Measurements from ENCODE around the gene MIF4GD. TPM values are rescaled to one million over a fixed set of nuclear protein-coding genes. Genes with fewer than 3 reads are reported as not detected.
"Not testable (repeated sequence)": the region's sequence is repeated elsewhere in the genome, so short reads cannot be mapped to it uniquely, and the experiment has no call there.

The MIF4GD gene
- total RNA-seq, 1 donor from 2014 or later, result 16.3 TPM

GRCh38 chr17:75288770-75289114 is 17.7 kb upstream of the MIF4GD start:
- peak; percentile 18 for DNase-seq (ENCODE audit: low read depth)

- DNase-seq (ENCODE audit: low read depth), result no peak
Measured at GRCh38 chr17:75288359-75288758, 17.3 kb upstream of the MIF4GD start.

DNA sequence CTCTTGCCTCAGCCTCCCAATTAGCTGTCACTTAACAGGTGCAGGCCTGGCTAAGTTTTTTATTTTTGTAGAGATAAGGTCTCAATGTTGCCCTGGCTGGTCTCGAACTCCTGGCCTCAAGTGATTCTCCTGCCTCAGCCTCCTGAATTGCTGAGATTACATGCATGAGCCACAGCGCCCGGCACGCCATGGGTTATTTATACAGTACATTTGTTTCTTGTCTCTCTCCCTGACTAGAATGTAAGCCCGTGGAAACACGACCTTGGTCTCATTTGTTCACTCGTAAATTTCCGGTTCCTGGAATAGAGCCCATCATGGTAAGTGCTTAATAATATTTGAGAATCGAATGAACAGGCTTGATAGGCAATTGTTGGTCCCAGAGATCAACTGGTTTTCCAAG is 16.2 kb upstream of the MIF4GD start:
- DNase-seq (ENCODE audit: low read depth), result no peak

DNA sequence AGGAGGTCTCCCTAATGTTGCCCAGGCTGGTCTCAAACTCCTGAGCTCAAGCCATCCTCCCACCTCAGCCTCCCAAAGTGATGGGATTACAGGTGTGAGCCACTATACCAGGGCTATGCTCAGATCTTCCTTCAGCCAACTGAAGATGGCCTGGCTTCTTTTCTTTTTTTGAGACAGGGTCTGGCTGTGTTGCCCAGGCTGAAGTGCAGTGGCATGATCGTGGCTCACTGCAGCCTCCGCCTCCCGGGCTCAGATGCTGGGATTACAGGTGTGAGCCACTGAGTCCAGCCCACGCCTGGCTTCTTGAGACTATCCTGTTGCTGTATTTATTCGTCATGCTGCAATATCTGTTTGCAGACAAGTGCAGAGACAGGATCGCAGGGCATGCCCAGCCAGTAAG is 14.1 kb upstream of the MIF4GD start:
- no peak for DNase-seq (ENCODE audit: low read depth)

GRCh38 chr17:75280189-75280588 is 9.2 kb upstream of the MIF4GD start:
- not testable (repeated sequence) for DNase-seq (ENCODE audit: low read depth)

DNA sequence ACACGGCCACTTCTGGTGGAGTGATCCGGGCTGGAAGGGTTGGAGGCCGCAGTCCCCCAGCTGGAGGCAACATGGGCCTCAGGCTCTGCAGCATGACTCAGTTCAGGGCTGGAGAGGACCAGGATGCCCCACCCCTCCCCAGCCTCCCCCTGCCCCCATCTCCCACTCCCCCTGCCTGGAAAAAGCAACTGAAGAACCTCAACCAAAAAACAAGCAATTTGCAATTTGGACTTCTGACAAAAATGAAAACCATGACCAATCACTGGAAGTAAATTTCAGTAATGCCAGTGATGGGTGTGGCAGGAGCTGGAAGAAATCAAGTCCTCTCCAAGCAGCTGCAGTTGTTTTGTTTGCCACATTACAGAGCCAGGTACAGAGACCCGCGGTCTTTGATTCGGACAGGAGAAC is 6.6 kb upstream of the MIF4GD start:
- DNase-seq (ENCODE audit: low read depth), result peak; percentile 46

DNA sequence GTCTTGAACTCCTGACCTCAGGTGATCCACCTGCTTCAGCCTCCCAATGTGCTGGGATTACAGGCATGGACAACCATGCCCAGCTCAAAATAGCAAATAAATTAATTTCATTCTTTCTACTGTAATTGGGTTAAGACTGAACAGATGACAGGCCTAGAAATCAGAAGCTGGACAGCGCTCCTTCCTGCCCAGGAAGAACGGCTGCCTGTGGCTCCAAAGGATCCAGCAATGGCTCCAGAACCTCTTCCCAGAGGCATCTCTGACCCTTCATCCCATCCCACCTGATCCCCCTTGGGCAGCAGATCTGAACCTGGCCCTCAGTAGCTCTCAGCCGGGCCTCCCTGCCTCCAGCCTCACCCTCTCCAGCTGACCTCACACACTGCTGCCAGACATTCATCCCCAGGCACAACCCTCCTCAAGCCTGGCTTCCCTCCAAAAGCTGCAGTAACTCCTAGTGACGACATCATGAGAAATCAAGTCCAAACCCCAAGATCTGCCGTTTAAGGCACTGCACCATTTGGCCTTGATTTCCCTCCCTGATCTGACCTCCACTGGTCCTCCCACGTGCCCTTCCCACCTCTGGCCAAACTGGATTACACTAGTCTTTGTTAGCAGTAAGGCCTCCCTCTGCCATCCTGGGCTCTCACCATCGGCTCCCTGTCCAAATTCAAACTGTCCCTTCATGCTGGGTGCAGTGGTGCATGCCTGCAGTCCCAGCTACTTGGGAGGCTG is 3.1 kb upstream of the MIF4GD start:
- no peak for DNase-seq (ENCODE audit: low read depth)

DNA sequence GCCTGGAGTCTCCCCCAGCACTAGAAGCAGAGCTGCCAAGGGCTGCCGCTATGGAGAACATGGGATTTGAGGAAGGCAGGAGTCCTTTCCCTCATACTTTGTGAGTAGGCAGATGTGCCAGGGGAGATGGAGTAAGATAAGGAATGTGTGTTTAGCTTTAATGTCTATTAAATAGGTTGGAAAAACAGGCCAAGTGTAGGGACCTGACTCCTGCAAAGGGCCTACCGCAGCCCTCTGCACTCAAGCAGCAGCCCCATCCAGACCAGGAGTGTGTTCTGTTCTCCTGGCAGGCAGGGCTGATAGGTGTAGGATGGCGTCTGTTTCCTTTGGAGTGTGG is 1.8 kb upstream of the MIF4GD start:
- no peak for DNase-seq (ENCODE audit: low read depth)

- no peak for DNase-seq (ENCODE audit: low read depth)
Measured at GRCh38 chr17:75271955-75272847, 1.2 kb upstream of the MIF4GD start.

DNA sequence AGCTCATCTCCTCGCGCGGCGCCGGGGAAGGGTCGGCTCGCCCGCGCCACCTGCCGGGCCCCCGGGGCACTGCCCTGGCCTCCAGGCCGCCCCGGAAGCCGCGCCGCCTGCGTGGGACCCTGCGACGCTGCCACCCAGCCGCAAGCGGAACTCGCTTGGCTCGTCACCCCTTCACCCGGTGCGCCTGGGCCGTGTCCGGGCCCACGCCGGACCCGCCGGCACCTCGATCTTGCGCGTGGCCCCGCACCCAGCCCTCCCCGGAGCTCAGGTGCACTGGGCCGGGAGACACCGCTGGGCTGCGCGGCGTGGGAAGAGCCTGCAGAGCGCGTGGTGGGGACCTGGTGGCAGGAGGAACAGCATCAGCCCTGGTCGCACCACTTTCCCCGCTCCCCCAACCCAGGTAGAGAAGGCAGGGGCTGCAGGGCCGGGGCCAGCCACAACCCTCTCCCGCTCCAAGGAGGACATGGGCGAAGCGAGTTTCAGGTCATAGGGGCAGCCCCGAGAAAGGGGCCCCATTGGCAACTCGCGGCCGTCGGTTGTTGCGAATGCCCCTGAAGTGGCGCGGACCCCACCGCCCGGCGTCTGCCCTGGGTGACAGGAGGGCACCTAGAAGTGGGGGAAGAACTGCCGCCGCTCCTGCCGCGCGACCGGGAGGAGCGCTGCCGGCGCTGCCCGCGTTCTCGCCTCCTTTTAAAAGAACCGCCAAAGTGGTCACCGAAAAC is 363 bp upstream of the MIF4GD start:
- no peak for DNase-seq (ENCODE audit: low read depth)

GRCh38 chr17:75270218-75270965 is 639 bp downstream of the MIF4GD start:
- DNase-seq (ENCODE audit: low read depth), result peak; percentile 74

GRCh38 chr17:75269844-75270217 is 1.2 kb downstream of the MIF4GD start:
- no peak for DNase-seq (ENCODE audit: low read depth)

DNA sequence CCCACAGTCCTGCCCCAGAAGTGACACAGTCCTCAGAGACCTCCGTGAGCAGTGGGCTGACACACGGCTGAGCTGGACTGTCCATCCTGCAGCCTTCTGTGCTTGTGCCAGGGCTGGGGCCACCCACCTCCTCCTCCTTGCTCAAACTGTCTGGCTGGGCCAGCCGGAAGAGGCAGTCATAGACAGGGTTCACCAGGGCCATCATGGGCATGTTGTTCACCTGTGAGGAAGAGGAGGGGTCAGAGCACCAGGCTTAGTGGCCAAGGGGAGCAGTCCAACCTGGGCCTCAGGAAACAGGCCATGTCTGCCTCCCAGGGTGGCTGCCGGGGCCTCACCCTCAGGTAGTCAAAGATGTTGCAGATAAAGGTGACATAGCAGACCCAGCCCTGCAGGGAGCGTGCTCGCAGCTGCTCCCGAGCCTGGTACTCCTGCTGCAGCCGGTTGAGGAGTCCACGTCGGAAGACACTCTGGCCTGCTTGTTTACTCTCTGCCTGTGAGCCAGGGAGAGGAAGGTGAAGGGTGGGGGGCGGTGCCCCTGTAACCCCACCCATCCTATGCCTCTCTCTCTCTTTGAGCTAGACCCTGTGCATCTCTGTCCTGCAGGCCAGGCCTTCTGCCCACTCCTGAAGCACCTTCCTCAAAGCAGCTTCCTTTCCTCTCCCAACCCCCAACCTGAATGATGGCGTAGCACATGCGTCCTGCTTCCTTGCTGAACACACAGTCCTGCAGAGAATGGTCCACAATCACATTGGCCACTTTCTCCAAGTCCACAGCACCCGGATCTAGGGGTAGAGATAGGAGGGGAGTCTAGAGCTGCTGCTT is 3.4 kb downstream of the MIF4GD start:
- DNase-seq (ENCODE audit: low read depth), result no peak

- DNase-seq (ENCODE audit: low read depth), result no peak
Measured at GRCh38 chr17:75267153-75267410, 3.9 kb downstream of the MIF4GD start.

DNA sequence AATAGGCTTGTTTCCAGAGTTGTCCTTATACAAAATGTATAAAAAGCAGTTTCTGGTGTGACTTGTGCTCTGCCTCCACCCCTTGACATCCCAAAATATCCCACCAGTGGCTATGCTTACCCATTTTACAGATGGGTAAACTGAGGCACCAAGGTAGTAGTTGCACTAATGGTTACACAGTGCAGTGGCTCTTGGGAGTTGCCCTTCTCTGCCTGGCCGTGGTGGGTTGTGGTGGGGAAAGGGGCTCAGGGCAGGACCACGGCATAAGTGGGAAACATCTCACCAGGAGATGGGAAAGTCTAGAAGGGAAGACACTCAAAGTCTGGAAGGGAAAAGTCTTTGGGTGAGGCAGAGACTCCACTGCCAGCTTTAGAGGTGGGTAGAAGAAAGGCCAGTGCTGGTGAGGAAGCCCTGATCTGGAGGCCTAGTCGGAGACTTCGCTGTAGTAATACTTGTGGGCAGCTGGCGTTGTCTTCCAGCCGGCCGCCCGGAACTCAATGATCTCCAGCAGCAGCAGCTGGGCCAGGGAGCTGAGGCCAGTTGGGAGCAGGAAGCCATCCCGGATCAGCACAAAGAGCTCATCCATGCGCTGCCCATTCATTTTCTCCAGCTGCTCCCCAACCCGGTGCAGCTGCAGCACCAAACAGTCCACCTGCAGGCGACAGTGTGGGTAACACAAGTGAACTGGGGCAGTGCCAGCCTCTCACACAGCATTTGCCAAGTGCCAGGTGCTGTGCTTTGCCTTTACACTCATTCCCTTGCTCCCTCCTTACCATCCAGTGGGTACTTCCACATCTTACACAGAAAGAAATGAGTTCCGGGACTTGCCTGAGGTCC is 4.5 kb downstream of the MIF4GD start:
- DNase-seq (ENCODE audit: low read depth), result no peak

- no peak for DNase-seq (ENCODE audit: low read depth)
Measured at GRCh38 chr17:75265614-75266315, 5.3 kb downstream of the MIF4GD start.

DNA sequence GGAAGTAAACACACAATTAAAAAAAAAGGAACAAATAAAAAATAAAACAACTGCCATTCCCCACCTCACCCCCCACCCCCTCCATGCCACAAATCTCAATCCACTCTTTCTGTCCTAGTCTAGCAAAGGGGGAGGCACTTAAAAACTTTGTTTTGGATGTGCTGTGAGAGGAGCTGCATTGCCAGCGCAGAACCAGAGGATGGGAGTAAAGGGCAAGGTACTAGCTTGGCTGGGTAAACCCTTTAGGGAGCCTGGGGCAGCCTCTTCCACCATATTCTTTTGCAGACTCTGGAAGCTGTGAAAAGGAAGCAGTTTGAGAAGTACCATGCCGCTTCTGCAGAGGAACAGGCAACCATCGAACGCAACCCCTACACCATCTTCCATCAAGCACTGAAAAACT is 8.0 kb downstream of the MIF4GD start:
- no peak for DNase-seq (ENCODE audit: low read depth)

GRCh38 chr17:75262112-75262606 is 8.9 kb downstream of the MIF4GD start:
- no peak for DNase-seq (ENCODE audit: low read depth)

DNA sequence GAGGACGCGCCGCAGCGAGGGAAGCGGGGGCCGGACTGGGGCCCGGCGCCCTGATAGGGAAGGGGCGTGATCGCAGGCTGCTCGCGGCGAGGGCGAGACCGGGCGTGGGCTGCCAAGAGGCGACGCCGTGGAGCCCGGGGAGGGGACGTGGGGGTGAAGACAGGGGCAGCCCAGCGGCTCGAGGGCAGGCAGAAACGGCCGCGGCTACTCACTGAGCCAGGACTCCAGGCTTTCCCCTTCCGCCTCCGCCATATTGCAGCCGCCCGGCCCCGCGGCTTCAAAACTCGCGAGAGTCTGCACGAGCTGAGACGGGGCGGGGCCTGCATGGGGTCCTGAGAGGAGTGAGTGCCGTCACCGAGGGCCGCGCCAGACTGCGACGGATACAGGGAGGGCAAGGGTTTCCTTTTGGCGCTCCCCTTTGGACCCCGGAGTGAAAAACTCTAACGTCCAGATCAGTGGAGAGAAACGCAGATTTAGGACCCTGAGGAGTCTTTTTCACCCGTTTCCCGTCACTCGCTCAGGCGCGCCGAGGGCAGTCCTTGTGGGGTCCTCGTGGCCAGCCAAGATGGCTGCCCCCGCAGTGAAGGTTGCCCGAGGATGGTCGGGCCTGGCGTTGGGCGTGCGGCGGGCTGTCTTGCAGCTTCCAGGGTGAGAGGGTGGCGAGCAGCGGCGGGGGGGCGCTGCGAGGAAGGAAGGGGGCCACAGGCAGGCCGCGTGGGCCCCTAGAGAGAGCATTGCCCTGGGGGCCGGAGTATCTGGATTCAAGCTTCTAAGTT is 9.5 kb downstream of the MIF4GD start, which contains the start of the genes GGA3 and MRPS7:
GGA3 (minus strand) TSS at position 271 of the 776 bp plus-strand sequence; CDS start at position 252, 19 bp downstream.
MRPS7 (plus strand) TSS at position 544 of the 776 bp plus-strand sequence; CDS start at position 566, 22 bp downstream.
- DNase-seq (ENCODE audit: low read depth), result peak; percentile 70

Data from renal cortical epithelial cell (primary cell).